ENCODE results near the gene GRAP2.

GRCh38 chr22:39928536-39929520, 27.9 kb downstream of the GRAP2 start:
- TF ChIP-seq POLR2A (IDR thresholded peaks at IDR 0.05; ENCODE audit: control extremely low read depth in 1 of 2, low read depth in 2 of 2, low read length in 2 of 2): no peak
- TF ChIP-seq CTCF (IDR thresholded peaks at IDR 0.05; ENCODE audit: control extremely low read depth in 1 of 3, insufficient read depth in 1 of 3, low read depth in 1 of 3, low read length in 3 of 3): no peak
- TF ChIP-seq JUND (IDR thresholded peaks at IDR 0.05; ENCODE audit: low read length): no peak
- TF ChIP-seq POLR2AphosphoS5 (IDR thresholded peaks at IDR 0.05; ENCODE audit: low read depth, low read length): no peak
- no peak for TF ChIP-seq SIN3A (conservative IDR thresholded peaks at IDR 0.05 in 1 of 2, IDR thresholded peaks at IDR 0.05 in 1 of 2; ENCODE audit: low read depth in 1 of 2, low read length in 2 of 2)
- TF ChIP-seq NRF1 (IDR thresholded peaks at IDR 0.05; ENCODE audit: low read depth, low read length): no peak
- no peak for TF ChIP-seq RFX5 (IDR thresholded peaks at IDR 0.05; ENCODE audit: borderline replicate concordance, low read depth, low read length)
- no peak for TF ChIP-seq KDM1A (IDR thresholded peaks at IDR 0.05; ENCODE audit: borderline replicate concordance, low read length)

All from H1 (cell line).